Fibroblast of lung (primary cell): Measurements from ENCODE around the gene MAP1LC3B. TPM values are rescaled to one million over a fixed set of nuclear protein-coding genes. Genes with fewer than 3 reads are reported as not detected.

Experiments used
- DNase-seq, 2 donors: peaks; one replicate each; pipeline versions ENCODE4 v3.0.0 to v3.0.0-alpha.2; 2010; ENCODE audit warnings: low read depth in 2 of 2
- H2AFZ ChIP-seq: 2 replicates; pipeline ENCODE4 v1.5.1; 2012; ENCODE audit warnings: low read length, control low read depth, inconsistent platforms
- H3K27ac ChIP-seq: 2 replicates; pipeline ENCODE4 v1.5.1; 2011; ENCODE audit warnings: low read length, control low read depth; ENCODE audit not compliant: insufficient read depth
- H3K27me3 ChIP-seq: 2 replicates; pipeline ENCODE4 v1.5.1; 2011; ENCODE audit warnings: mild to moderate bottlenecking, low read length; ENCODE audit not compliant: control insufficient read depth, insufficient read depth
- H3K36me3 ChIP-seq: 2 replicates; pipeline ENCODE4 v1.5.1; 2011; ENCODE audit warnings: low read length; ENCODE audit not compliant: control insufficient read depth, insufficient read depth
- H3K4me1 ChIP-seq: 2 replicates; pipeline ENCODE4 v1.5.1; 2011; ENCODE audit warnings: low read length; ENCODE audit not compliant: control insufficient read depth, insufficient read depth; ENCODE audit errors: extremely low read depth
- H3K4me2 ChIP-seq: 2 replicates; pipeline ENCODE4 v1.5.1; 2011; ENCODE audit warnings: low read length, control low read depth; ENCODE audit not compliant: insufficient read depth; ENCODE audit errors: extremely low read depth
- H3K4me3 ChIP-seq, 4 experiments: fragments of 200-600 bp in 1 of 4; sonication (generic) in 1 of 4; replicated peaks in 1 of 4; 2 replicates each; pipeline ENCODE4 v1.5.1; 2011 to 2016; ENCODE audit warnings: low read length in 4 of 4, low read depth in 3 of 4, mild to moderate bottlenecking in 3 of 4, control low read depth in 2 of 4, inconsistent platforms in 1 of 4, mixed read lengths in 1 of 4; ENCODE audit not compliant: insufficient read depth in 1 of 4; ENCODE audit errors: control extremely low read depth in 1 of 4
- H3K79me2 ChIP-seq: 2 replicates; pipeline ENCODE4 v1.5.1; 2012; ENCODE audit warnings: mild to moderate bottlenecking, low read length, inconsistent platforms; ENCODE audit not compliant: control insufficient read depth, insufficient read depth
- H3K9ac ChIP-seq: 2 replicates; pipeline ENCODE4 v1.5.1; 2011; ENCODE audit warnings: mild to moderate bottlenecking, low read length, control low read depth; ENCODE audit not compliant: insufficient read depth
- H3K9me3 ChIP-seq: 2 replicates; pipeline ENCODE4 v1.5.1; 2012; ENCODE audit warnings: low read depth, low read length; ENCODE audit not compliant: control insufficient read depth, insufficient read depth
- H4K20me1 ChIP-seq: 2 replicates; pipeline ENCODE4 v1.5.1; 2011; ENCODE audit warnings: low read length; ENCODE audit not compliant: control insufficient read depth, insufficient read depth; ENCODE audit errors: extremely low read depth
- CTCF ChIP-seq, 2 donors: IDR thresholded peaks in 1 of 2; conservative IDR thresholded peaks in 1 of 2; 1 replicate in 1 of 2; 2 replicates in 1 of 2; pipeline ENCODE4 v1.5.1; 2011 to 2012; ENCODE audit warnings: low read length in 2 of 2, control low read depth in 1 of 2, inconsistent platforms in 1 of 2, low read depth in 1 of 2, mild to moderate bottlenecking in 1 of 2
- EZH2 ChIP-seq: IDR thresholded peaks from 2 replicates; pipeline ENCODE4 v1.5.1; 2012; ENCODE audit warnings: low read length, control low read depth, mild to moderate bottlenecking; ENCODE audit errors: missing control alignments
- polyA plus RNA-seq, 2 donors: library from polyadenylated mRNA; depleted of rRNA in 1 of 2; stranded (reverse) in 1 of 2; unstranded in 1 of 2; fragments of >200 nt; gene quantifications; 2 replicates each; pipeline ENCODE4 v1.2.1, GENCODE V29; 2011 to 2012; ENCODE audit warnings: missing spikeins in 1 of 2
- total RNA-seq: library from RNA; depleted of rRNA; stranded (reverse); fragments of >200 nt; gene quantifications from 2 replicates; pipeline ENCODE4 v1.2.1, GENCODE V29; 2014

The MAP1LC3B gene
- total and polyA plus RNA-seq, 2 donors (not counting 1 experiment from before 2014, with no cell fraction given), result 41.1 to 67.6 TPM

DNA sequence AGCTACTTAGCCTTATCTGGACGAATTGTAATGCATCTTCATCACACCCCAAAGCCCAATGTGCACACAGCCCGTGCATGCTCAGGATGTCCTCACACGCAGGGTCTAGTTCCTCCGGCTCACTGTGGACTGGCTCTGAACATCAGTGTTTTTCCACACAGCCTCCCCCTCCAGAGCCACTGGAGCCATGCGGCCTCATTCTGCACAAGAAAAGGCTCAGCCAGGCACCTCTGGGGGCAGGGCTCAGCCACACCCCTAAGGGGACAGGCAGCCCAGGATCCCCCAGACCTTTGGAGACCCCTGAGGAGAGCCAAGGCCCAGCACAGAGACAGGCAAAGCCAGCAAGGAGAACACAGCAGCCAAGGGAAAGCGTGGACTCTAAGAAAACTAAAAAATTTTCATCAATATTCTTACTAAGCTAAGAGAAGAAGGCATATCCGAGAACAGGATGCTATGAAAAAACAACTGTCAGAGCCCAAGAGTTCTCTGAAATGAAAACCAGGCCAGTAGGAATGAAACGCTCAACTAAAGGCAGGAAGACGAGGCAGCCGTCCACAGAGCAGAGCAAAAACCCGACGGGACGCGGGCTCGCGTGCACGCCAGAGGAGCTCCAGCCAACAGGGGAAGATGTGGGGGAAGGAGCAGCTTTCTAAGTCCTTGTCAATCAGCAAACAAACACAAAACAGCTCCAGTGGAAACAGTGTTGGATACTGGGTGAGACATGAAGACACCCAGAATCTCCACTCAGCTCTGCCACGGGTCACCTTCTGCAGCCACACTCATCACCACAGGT lies 34.5 kb downstream of the MAP1LC3B start:
- Histone ChIP-seq H3K36me3 (peaks cover 6% of the 10 kb centered on the region), H3K4me3 (no peak overlapping the region), H3K4me2 (no peak overlapping the region), H4K20me1 (no peaks in the 10 kb centered on the region), H3K4me1 (peaks cover under 1% of the 10 kb centered on the region), H2AFZ (no peak overlapping the region), H3K27me3 (no peaks in the 10 kb centered on the region), H3K9me3 (no peaks in the 10 kb centered on the region), H3K79me2 (peaks cover 2% of the 10 kb centered on the region), H3K9ac (no peak overlapping the region), H3K27ac (no peak overlapping the region)
- TF ChIP-seq EZH2, result no peak
- no peak for TF ChIP-seq CTCF (conservative IDR thresholded peaks at IDR 0.05 in 1 of 2, IDR thresholded peaks at IDR 0.05 in 1 of 2; ENCODE audit: low read depth in 1 of 2, low read length in 2 of 2)
- no peak for DNase-seq

DNA sequence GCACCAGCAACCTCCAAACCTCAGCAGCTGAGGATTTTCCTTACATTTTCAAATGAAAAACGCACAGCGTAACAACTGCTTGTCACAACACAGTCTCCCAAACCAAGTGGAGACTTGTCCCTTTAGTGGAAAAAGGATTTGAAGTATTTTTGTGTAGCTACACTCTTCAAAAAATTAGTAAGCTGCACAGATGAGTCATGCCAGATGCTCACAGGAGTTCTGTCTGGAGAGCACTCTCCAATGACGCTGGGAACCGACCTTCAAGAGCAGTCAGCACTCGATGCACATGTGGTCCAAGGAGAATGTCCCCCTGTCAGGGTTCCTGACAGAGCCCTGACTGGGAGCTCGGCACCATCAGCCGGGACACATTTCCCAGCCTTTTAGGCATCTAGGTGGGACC lies 39.8 kb downstream of the MAP1LC3B start:
- Histone ChIP-seq H3K27me3 (no peaks in the 10 kb centered on the region), H3K36me3 (peaks cover 3% of the 10 kb centered on the region), H3K27ac (peak overlapping the region; percentile 43), H2AFZ (no peak overlapping the region), H3K4me1 (peaks cover 22% of the 10 kb centered on the region), H3K4me2 (no peak overlapping the region), H3K9ac (no peak overlapping the region), H3K4me3 (no peak overlapping the region), H3K9me3 (no peaks in the 10 kb centered on the region), H4K20me1 (no peaks in the 10 kb centered on the region), H3K79me2 (peaks cover 19% of the 10 kb centered on the region)
- DNase-seq, result peak; percentile 84 to 90
- TF ChIP-seq EZH2, result no peak
- TF ChIP-seq CTCF (conservative IDR thresholded peaks at IDR 0.05 in 1 of 2, IDR thresholded peaks at IDR 0.05 in 1 of 2; ENCODE audit: low read depth in 1 of 2, low read length in 2 of 2), result no peak

- H3K9me3 ChIP-seq, result no peaks in the 10 kb centered on the region
- peak overlapping the region; percentile 43 for H3K27ac ChIP-seq
- peaks cover 20% of the 10 kb centered on the region for H3K79me2 ChIP-seq
- H3K27me3 ChIP-seq, result no peaks in the 10 kb centered on the region
- H3K4me1 ChIP-seq, result peaks cover 22% of the 10 kb centered on the region
- peaks cover 3% of the 10 kb centered on the region for H3K36me3 ChIP-seq
- H3K4me2 ChIP-seq, result no peak overlapping the region
- no peak for DNase-seq
- no peak overlapping the region for H2AFZ ChIP-seq
- H3K4me3 ChIP-seq, result no peak overlapping the region
- H3K9ac ChIP-seq, result no peak overlapping the region
- no peak for TF ChIP-seq CTCF (conservative IDR thresholded peaks at IDR 0.05 in 1 of 2, IDR thresholded peaks at IDR 0.05 in 1 of 2; ENCODE audit: low read depth in 1 of 2, low read length in 2 of 2)
- no peak for TF ChIP-seq EZH2
- H4K20me1 ChIP-seq, result no peaks in the 10 kb centered on the region
Observed at GRCh38 chr16:87432330-87432915, 40.3 kb downstream of the MAP1LC3B start.
